Measurements from ENCODE around the gene STIM1. TPM values are rescaled to one million over a fixed set of nuclear protein-coding genes. Genes with fewer than 3 reads are reported as not detected.
A peak's percentile ranks its signal among the peaks of the same experiment; 100 is the strongest.

The STIM1 gene
- total RNA-seq, 4 donors from 2014 or later = 50.1 to 112 (median 63.3) TPM

- peak overlapping the region in 3 of 4 donors; percentile 5 to 80 (median 48) for H3K27ac ChIP-seq
These were observed 114.1 kb downstream of the STIM1 start for GRCh38 chr11:3969613-3970012.

GRCh38 chr11:3970108-3970507, 114.6 kb downstream of the STIM1 start:
- 82 to 92% methylated on average over 2 of the region's 2 CpGs for WGBS, 2 donors
- H3K36me3 ChIP-seq = peaks cover 0 to 21% (median 0%) of the 10 kb centered on the region in 3 donors
- DNase-seq = no peak
- H3K27ac ChIP-seq = peak overlapping the region; percentile 5 to 80 (median 68)
- no peaks in the 10 kb centered on the region for H3K9me3 ChIP-seq
- H3K27me3 ChIP-seq = no peaks in the 10 kb centered on the region
- TF ChIP-seq CTCF (IDR thresholded peaks at IDR 0.05) (no peak), POLR2A (IDR thresholded peaks at IDR 0.05) (no peak)
- no peak overlapping the region for H3K4me3 ChIP-seq
- H3K4me1 ChIP-seq = peaks cover 10 to 81% (median 35%) of the 10 kb centered on the region in 3 donors
- intact Hi-C loops (cut with DNase I) = no loop called here

More at GRCh38 chr11:3969613-3970012, 114.1 kb downstream of the STIM1 start:
- H3K27me3 ChIP-seq = no peaks in the 10 kb centered on the region
- H3K4me3 ChIP-seq = no peak overlapping the region
- no peak for DNase-seq
- intact Hi-C loops (cut with DNase I) = no loop called here
- no peaks in the 10 kb centered on the region for H3K9me3 ChIP-seq
- peaks cover 10 to 82% (median 35%) of the 10 kb centered on the region in 3 donors for H3K4me1 ChIP-seq
- WGBS, 2 donors = 50 to 79% methylated on average over 1 of the region's 1 CpG
- TF ChIP-seq CTCF (IDR thresholded peaks at IDR 0.05) = no peak
- TF ChIP-seq POLR2A (IDR thresholded peaks at IDR 0.05) = no peak
- peaks cover 0 to 21% (median 0%) of the 10 kb centered on the region in 3 donors for H3K36me3 ChIP-seq

GRCh38 chr11:3971756-3972404, 116.4 kb downstream of the STIM1 start:
- H3K4me3 ChIP-seq = no peak overlapping the region
- DNase-seq = no peak
- WGBS, 2 donors = 59 to 60% methylated on average over 2 of the region's 2 CpGs
- intact Hi-C loops (cut with DNase I) = no loop called here
- no peaks in the 10 kb centered on the region for H3K27me3 ChIP-seq
- peaks cover 0 to 21% (median 0%) of the 10 kb centered on the region in 3 donors for H3K36me3 ChIP-seq
- peak in 2 of 6 experiments; percentile 21 to 30 for TF ChIP-seq CTCF (IDR thresholded peaks at IDR 0.05)
- TF ChIP-seq POLR2A (IDR thresholded peaks at IDR 0.05) = no peak
- peaks cover 0 to 65% (median 23%) of the 10 kb centered on the region in 3 donors for H3K4me1 ChIP-seq
- peak overlapping the region; percentile 53 to 80 (median 66) for H3K27ac ChIP-seq
- H3K9me3 ChIP-seq = no peaks in the 10 kb centered on the region

- H3K9me3 ChIP-seq = no peaks in the 10 kb centered on the region
- intact Hi-C loops (cut with DNase I) = no loop called here
- H3K36me3 ChIP-seq = peaks cover 0 to 20% (median 0%) of the 10 kb centered on the region in 3 donors
- 21 to 56% methylated on average over 1 of the region's 1 CpG for WGBS, 2 donors
- no peaks in the 10 kb centered on the region for H3K27me3 ChIP-seq
- H3K27ac ChIP-seq = peak overlapping the region; percentile 18 to 80 (median 73)
- no peak overlapping the region for H3K4me3 ChIP-seq
- TF ChIP-seq CTCF (IDR thresholded peaks at IDR 0.05) = no peak
- no peak for TF ChIP-seq POLR2A (IDR thresholded peaks at IDR 0.05)
- H3K4me1 ChIP-seq = peaks cover 0 to 65% (median 23%) of the 10 kb centered on the region in 3 donors
- no peak for DNase-seq
These were observed 117.0 kb downstream of the STIM1 start for GRCh38 chr11:3972431-3972830.

- peaks cover 0 to 67% (median 29%) of the 10 kb centered on the region in 3 donors for H3K4me1 ChIP-seq
- intact Hi-C loops (cut with DNase I) = no loop called here
- no peak overlapping the region for H3K4me3 ChIP-seq
- H3K9me3 ChIP-seq = no peaks in the 10 kb centered on the region
- H3K27me3 ChIP-seq = no peaks in the 10 kb centered on the region
- DNase-seq = no peak
- no peak for TF ChIP-seq POLR2A (IDR thresholded peaks at IDR 0.05)
- TF ChIP-seq CTCF (IDR thresholded peaks at IDR 0.05) = no peak
- no peaks in the 10 kb centered on the region for H3K36me3 ChIP-seq
- 75 to 89% methylated on average over 1 of the region's 1 CpG for WGBS, 2 donors
- no peak overlapping the region for H3K27ac ChIP-seq
These were observed 121.6 kb downstream of the STIM1 start for GRCh38 chr11:3977078-3977477.
